ENCODE data around the gene ARID4B.

DNA sequence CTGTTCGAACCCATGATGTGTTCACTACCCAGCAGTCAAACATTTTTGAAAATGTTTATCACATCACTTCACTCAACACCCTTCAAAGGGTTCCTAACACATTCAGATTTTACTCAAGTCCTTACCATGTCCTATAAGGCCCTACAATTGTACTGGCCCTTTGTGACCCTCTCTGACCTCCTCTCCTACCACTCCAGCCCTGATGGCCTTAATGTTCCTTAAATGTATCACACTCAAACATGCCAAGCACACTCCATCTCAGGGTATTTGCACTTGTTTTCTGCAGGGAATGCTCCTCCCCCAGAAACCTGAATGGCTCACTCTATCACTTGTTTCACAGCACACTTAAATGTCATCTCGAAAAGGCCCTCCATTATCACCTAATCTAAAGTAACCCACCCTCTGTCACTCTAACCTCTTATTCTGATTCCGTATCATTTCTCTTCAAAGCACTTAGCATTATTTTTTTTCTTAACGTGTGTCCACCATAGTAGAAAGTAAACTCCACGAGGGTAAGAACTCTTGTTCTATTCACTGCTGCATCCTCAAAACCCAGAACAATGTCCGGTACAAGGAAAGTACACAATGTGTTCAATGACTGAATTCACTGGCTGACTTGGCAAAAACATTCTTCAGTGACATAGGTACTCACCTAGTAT is 7.3 kb downstream of the ARID4B start:
- TF ChIP-seq, protein P1, sequence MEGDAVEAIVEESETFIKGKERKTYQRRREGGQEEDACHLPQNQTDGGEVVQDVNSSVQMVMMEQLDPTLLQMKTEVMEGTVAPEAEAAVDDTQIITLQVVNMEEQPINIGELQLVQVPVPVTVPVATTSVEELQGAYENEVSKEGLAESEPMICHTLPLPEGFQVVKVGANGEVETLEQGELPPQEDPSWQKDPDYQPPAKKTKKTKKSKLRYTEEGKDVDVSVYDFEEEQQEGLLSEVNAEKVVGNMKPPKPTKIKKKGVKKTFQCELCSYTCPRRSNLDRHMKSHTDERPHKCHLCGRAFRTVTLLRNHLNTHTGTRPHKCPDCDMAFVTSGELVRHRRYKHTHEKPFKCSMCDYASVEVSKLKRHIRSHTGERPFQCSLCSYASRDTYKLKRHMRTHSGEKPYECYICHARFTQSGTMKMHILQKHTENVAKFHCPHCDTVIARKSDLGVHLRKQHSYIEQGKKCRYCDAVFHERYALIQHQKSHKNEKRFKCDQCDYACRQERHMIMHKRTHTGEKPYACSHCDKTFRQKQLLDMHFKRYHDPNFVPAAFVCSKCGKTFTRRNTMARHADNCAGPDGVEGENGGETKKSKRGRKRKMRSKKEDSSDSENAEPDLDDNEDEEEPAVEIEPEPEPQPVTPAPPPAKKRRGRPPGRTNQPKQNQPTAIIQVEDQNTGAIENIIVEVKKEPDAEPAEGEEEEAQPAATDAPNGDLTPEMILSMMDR (IDR thresholded peaks at IDR 0.05; ENCODE audit: insufficient read depth, low read length, poor library complexity, severe bottlenecking): no peak
- no peak for TF ChIP-seq EZH2phosphoT487 (conservative IDR thresholded peaks at IDR 0.05; ENCODE audit: low read length)
